GM12878 (cell line): Measurements from ENCODE around the gene FAM3B.

Experiments
- ATF2 ChIP-seq: IDR thresholded peaks from 2 replicates; pipeline ENCODE4 v1.6.1; 2012; ENCODE audit warnings: low read length, inconsistent platforms
- BHLHE40 ChIP-seq, 2 experiments: fragments of 450-650 bp in 1 of 2; IDR thresholded peaks; 2 replicates each; pipeline ENCODE4 v1.6.1; 2011 to 2017; ENCODE audit warnings: low read depth in 2 of 2, borderline replicate concordance in 1 of 2, improper control_type of control experiment in 1 of 2, low read length in 1 of 2, mild to moderate bottlenecking in 1 of 2
- CREM ChIP-seq: IDR thresholded peaks from 2 replicates; pipeline ENCODE4 v1.6.1; 2014; ENCODE audit warnings: antibody characterized with exemption, low read depth
- ESRRA ChIP-seq: IDR thresholded peaks from 2 replicates; pipeline ENCODE4 v1.6.1; 2012; ENCODE audit warnings: mild to moderate bottlenecking, low read length, improper control_type of control experiment
- JUNB ChIP-seq: IDR thresholded peaks from 2 replicates; pipeline ENCODE4 v1.6.1; 2016; ENCODE audit warnings: antibody characterized with exemption, mild to moderate bottlenecking
- NBN ChIP-seq: fragments of 450-650 bp; IDR thresholded peaks from 2 replicates; pipeline ENCODE4 v1.6.1; 2016
- ZSCAN29 ChIP-seq: fragments of 450-650 bp; IDR thresholded peaks from 2 replicates; pipeline ENCODE4 v1.6.1; 2017; ENCODE audit warnings: mild to moderate bottlenecking, moderate library complexity
- TF ChIP-seq, protein P1 (sequence below), 3 experiments: IDR thresholded peaks in 2 of 3; conservative IDR thresholded peaks in 1 of 3; 2 replicates each; pipeline ENCODE4 v1.5.1; 2011; ENCODE audit warnings: low read depth in 3 of 3, low read length in 3 of 3, mild to moderate bottlenecking in 3 of 3, control low read depth in 2 of 3, moderate library complexity in 2 of 3, inconsistent platforms in 1 of 3, mixed read lengths in 1 of 3; ENCODE audit not compliant: control insufficient read depth in 2 of 3, insufficient read depth in 1 of 3; ENCODE audit errors: extremely low read depth in 1 of 3

DNA sequence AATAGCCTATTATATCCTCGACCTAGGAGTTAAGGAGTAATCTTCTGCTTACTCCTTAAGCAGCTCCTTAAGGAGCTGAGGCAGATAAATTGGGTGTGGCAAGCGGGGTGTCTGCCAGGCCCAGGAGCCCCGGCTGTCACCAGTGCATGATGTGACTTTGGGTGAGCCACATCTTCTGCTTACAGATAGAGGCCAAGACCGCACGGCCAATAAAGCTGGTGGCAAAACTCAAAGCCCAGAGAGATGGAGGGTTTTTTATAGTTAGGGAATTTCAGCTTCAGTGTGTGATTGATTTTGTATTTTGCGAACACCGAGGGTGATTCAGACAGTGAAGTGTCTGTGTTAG is 55.1 kb downstream of the FAM3B start:
- TF ChIP-seq BHLHE40 (IDR thresholded peaks at IDR 0.05; ENCODE audit: borderline replicate concordance in 1 of 2, low read depth in 2 of 2, low read length in 1 of 2) (no peak), ESRRA (no peak), ZSCAN29 (no peak), CREM (no peak), ATF2 (no peak), NBN (no peak), JUNB (no peak)
- TF ChIP-seq, protein P1, sequence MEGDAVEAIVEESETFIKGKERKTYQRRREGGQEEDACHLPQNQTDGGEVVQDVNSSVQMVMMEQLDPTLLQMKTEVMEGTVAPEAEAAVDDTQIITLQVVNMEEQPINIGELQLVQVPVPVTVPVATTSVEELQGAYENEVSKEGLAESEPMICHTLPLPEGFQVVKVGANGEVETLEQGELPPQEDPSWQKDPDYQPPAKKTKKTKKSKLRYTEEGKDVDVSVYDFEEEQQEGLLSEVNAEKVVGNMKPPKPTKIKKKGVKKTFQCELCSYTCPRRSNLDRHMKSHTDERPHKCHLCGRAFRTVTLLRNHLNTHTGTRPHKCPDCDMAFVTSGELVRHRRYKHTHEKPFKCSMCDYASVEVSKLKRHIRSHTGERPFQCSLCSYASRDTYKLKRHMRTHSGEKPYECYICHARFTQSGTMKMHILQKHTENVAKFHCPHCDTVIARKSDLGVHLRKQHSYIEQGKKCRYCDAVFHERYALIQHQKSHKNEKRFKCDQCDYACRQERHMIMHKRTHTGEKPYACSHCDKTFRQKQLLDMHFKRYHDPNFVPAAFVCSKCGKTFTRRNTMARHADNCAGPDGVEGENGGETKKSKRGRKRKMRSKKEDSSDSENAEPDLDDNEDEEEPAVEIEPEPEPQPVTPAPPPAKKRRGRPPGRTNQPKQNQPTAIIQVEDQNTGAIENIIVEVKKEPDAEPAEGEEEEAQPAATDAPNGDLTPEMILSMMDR (IDR thresholded peaks at IDR 0.05 in 2 of 3, conservative IDR thresholded peaks at IDR 0.05 in 1 of 3; ENCODE audit: control insufficient read depth in 2 of 3, extremely low read depth in 1 of 3, insufficient read depth in 1 of 3, low read depth in 3 of 3, low read length in 3 of 3), result no peak
